Endodermal cell (in vitro differentiated cells): ENCODE data around the gene NDEL1. TPM values are rescaled to one million over a fixed set of nuclear protein-coding genes. Genes with fewer than 3 reads are reported as not detected.

Source experiments
- DNase-seq: peaks from one replicate; pipeline ENCODE4 v3.0.0-alpha.2; 2017
- H3K27ac ChIP-seq: 2 replicates; pipeline ENCODE4 v1.5.1; 2013; ENCODE audit warnings: mild to moderate bottlenecking, low read depth, low read length, moderate library complexity
- H3K27me3 ChIP-seq: 2 replicates; pipeline ENCODE4 v1.6.1; 2013; ENCODE audit warnings: mild to moderate bottlenecking, low read length, moderate library complexity; ENCODE audit not compliant: insufficient read depth, control insufficient read depth, poor library complexity, severe bottlenecking
- H3K36me3 ChIP-seq: 2 replicates; pipeline ENCODE4 v1.7.0; 2013; ENCODE audit warnings: mild to moderate bottlenecking, low read length, moderate library complexity; ENCODE audit not compliant: control insufficient read depth, insufficient read depth
- H3K4me1 ChIP-seq: one replicate; pipeline ENCODE4 v1.7.0; 2013; ENCODE audit warnings: low read length; ENCODE audit not compliant: control insufficient read depth, insufficient read depth
- H3K4me3 ChIP-seq: 2 replicates; pipeline ENCODE4 v1.5.1; 2013; ENCODE audit warnings: mild to moderate bottlenecking, low read length, moderate library complexity
- H3K9ac ChIP-seq: 2 replicates; pipeline ENCODE4 v1.6.1; 2013; ENCODE audit warnings: mild to moderate bottlenecking, low read length, moderate library complexity; ENCODE audit not compliant: poor library complexity, severe bottlenecking; ENCODE audit errors: extremely low read depth
- H3K9me3 ChIP-seq: 2 replicates; pipeline ENCODE4 v1.6.1; 2013; ENCODE audit warnings: mild to moderate bottlenecking, low read length, moderate library complexity; ENCODE audit not compliant: control insufficient read depth
- H3K27ac Mint-ChIP-seq: 2 replicates; pipeline ENCODE4 v1.8.0; 2020; ENCODE audit warnings: mixed read lengths
- H3K27me3 Mint-ChIP-seq: 2 replicates; pipeline ENCODE4 v1.8.0; 2021; ENCODE audit warnings: mild to moderate bottlenecking, mixed read lengths; ENCODE audit not compliant: insufficient read depth
- H3K36me3 Mint-ChIP-seq: 2 replicates; pipeline ENCODE4 v1.8.0; 2020; ENCODE audit warnings: low read depth, mixed read lengths
- H3K4me1 Mint-ChIP-seq: 2 replicates; pipeline ENCODE4 v1.8.0; 2020; ENCODE audit warnings: mixed read lengths
- H3K4me3 Mint-ChIP-seq: 2 replicates; pipeline ENCODE4 v1.8.0; 2020; ENCODE audit warnings: mild to moderate bottlenecking, moderate library complexity, mixed read lengths
- H3K9me3 Mint-ChIP-seq: 2 replicates; pipeline ENCODE4 v1.8.0; 2020; ENCODE audit warnings: mild to moderate bottlenecking, mixed read lengths
- WGBS, 2 experiments: methylation state at CpG; one replicate each; pipeline versions ENCODE4 v1.1.5 to v1.1.7; 2013; ENCODE audit warnings: missing lambda C conversion rate in 2 of 2, mixed read lengths in 1 of 2; ENCODE audit not compliant: insufficient coverage in 1 of 2, insufficient read length in 1 of 2; 5-methylcytosine and 5-hydroxymethylcytosine counted together
- total RNA-seq, 2 donors: library from RNA; stranded (reverse); fragmentation: NEBNext Ultra II Directional in 1 of 2; extraction: Animal tissue kit (Norgen Biotek cat#: 25700) in 1 of 2; gene quantifications; 2 replicates in 1 of 2; 3 replicates in 1 of 2; pipeline ENCODE4 v1.2.1, GENCODE V29; 2021
- TF ChIP-seq, protein P1 (sequence below): fragments of 200-600 bp; sonication (generic); conservative IDR thresholded peaks from 2 replicates; pipeline ENCODE4 v1.5.0; 2021; ENCODE audit warnings: antibody characterized with exemption, mild to moderate bottlenecking

NDEL1 gene
- total RNA-seq, 2 donors from 2014 or later, result 60.4 to 61.2 TPM

- H3K4me3 ChIP-seq, result no peak overlapping the region
- Mint-ChIP-seq H3K4me1 (peaks cover 7% of the 10 kb centered on the region), H3K9me3 (no peaks in the 10 kb centered on the region), H3K36me3 (peaks cover 67% of the 10 kb centered on the region), H3K27ac (no peak overlapping the region), H3K4me3 (no peak overlapping the region), H3K27me3 (no peaks in the 10 kb centered on the region)
- no peaks in the 10 kb centered on the region for H3K27me3 ChIP-seq
- H3K4me1 ChIP-seq, result no peaks in the 10 kb centered on the region
- H3K27ac ChIP-seq, result no peak overlapping the region
- 93 to 96% methylated on average over 2 to 3 of the region's 3 CpGs for WGBS, 2 experiments
- TF ChIP-seq, protein P1, sequence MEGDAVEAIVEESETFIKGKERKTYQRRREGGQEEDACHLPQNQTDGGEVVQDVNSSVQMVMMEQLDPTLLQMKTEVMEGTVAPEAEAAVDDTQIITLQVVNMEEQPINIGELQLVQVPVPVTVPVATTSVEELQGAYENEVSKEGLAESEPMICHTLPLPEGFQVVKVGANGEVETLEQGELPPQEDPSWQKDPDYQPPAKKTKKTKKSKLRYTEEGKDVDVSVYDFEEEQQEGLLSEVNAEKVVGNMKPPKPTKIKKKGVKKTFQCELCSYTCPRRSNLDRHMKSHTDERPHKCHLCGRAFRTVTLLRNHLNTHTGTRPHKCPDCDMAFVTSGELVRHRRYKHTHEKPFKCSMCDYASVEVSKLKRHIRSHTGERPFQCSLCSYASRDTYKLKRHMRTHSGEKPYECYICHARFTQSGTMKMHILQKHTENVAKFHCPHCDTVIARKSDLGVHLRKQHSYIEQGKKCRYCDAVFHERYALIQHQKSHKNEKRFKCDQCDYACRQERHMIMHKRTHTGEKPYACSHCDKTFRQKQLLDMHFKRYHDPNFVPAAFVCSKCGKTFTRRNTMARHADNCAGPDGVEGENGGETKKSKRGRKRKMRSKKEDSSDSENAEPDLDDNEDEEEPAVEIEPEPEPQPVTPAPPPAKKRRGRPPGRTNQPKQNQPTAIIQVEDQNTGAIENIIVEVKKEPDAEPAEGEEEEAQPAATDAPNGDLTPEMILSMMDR, result no peak
- H3K9me3 ChIP-seq, result no peaks in the 10 kb centered on the region
- H3K36me3 ChIP-seq, result peaks cover 98% of the 10 kb centered on the region
- DNase-seq, result no peak
- no peak overlapping the region for H3K9ac ChIP-seq
Measured at GRCh38 chr17:8448310-8448709, 12.6 kb downstream of the NDEL1 start.

GRCh38 chr17:8451933-8452614 lies 16.4 kb downstream of the NDEL1 start:
- Histone ChIP-seq H3K27me3 (no peaks in the 10 kb centered on the region), H3K4me1 (no peaks in the 10 kb centered on the region), H3K27ac (no peak overlapping the region), H3K4me3 (no peak overlapping the region), H3K9me3 (no peaks in the 10 kb centered on the region), H3K9ac (no peak overlapping the region), H3K36me3 (peaks cover 93% of the 10 kb centered on the region)
- H3K27ac Mint-ChIP-seq, result no peak overlapping the region
- peaks cover 73% of the 10 kb centered on the region for H3K36me3 Mint-ChIP-seq
- H3K4me3 Mint-ChIP-seq, result no peak overlapping the region
- TF ChIP-seq, protein P1, result no peak
- 86 to 87% methylated on average over 5 to 8 of the region's 8 CpGs for WGBS, 2 experiments
- no peaks in the 10 kb centered on the region for H3K27me3 Mint-ChIP-seq
- H3K4me1 Mint-ChIP-seq, result peaks cover 4% of the 10 kb centered on the region
- no peaks in the 10 kb centered on the region for H3K9me3 Mint-ChIP-seq
- no peak for DNase-seq

DNA sequence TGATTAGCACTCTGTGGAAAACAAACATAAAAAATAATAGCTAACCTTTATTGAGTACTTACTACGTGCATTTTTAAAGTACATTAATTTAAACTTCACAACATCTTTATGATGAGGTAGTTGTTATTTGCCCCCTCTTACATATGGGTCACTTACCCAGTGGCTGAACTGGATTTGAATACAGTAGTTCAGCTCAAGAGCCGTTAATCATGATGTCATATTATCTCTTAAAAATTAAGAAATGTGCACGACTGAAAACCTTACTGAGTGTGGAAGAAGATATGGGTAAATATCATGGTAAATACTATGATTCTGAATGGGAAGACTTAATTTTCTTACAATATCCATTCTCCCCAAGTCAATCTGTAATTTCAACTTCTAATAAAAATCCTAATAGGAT lies 17.6 kb downstream of the NDEL1 start:
- TF ChIP-seq, protein P1, result no peak

More for the DNA sequence above, 17.6 kb downstream of the NDEL1 start:
- Histone ChIP-seq H3K36me3 (peaks cover 93% of the 10 kb centered on the region), H3K9ac (no peak overlapping the region), H3K4me3 (no peak overlapping the region), H3K27ac (no peak overlapping the region), H3K27me3 (no peaks in the 10 kb centered on the region), H3K4me1 (no peaks in the 10 kb centered on the region), H3K9me3 (no peaks in the 10 kb centered on the region)
- H3K36me3 Mint-ChIP-seq, result peaks cover 73% of the 10 kb centered on the region
- no peaks in the 10 kb centered on the region for H3K27me3 Mint-ChIP-seq
- 90 to 100% methylated on average over 1 to 3 of the region's 3 CpGs for WGBS, 2 experiments
- no peak overlapping the region for H3K4me3 Mint-ChIP-seq
- no peak for DNase-seq
- peaks cover 4% of the 10 kb centered on the region for H3K4me1 Mint-ChIP-seq
- no peak overlapping the region for H3K27ac Mint-ChIP-seq
- H3K9me3 Mint-ChIP-seq, result no peaks in the 10 kb centered on the region
